Stromal cell of bone marrow (primary cell): Measurements from ENCODE around the gene APEX1.
"Not testable (repeated sequence)": the region's sequence is repeated elsewhere in the genome, so short reads cannot be mapped to it uniquely, and the experiment has no call there.

Source experiments
- DNase-seq: peaks from one replicate; pipeline ENCODE4 v3.0.0-alpha.2; 2012; ENCODE audit warnings: low read depth

The APEX1 gene

GRCh38 chr14:20435582-20436362 lies 19.3 kb upstream of the APEX1 start, which contains the start of gene KLHL33:
Gene KLHL33 (minus strand): TSS chr14:20436166. CDS start chr14:20435811, 355 bp downstream.
- no peak for DNase-seq

DNA sequence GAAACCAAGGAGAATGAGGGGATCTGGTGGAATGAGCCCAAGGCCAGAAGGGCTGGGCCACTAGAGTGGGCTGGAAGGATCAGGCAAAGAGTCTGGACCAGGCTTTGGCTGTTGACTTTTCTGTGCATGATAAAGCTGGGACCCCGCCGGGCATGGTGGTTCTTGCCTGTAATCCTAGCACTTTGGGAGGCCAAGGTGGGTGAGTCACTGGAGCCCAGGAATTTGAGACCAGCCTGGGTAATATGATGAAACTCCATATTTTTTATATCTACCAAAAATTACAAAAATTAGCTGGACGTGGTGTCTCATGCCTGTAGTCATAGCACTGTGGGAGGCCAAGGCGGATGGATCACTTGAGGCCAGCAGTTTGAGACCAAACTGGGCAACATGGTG lies 18.7 kb upstream of the APEX1 start:
- peak; percentile 54 for DNase-seq

DNA sequence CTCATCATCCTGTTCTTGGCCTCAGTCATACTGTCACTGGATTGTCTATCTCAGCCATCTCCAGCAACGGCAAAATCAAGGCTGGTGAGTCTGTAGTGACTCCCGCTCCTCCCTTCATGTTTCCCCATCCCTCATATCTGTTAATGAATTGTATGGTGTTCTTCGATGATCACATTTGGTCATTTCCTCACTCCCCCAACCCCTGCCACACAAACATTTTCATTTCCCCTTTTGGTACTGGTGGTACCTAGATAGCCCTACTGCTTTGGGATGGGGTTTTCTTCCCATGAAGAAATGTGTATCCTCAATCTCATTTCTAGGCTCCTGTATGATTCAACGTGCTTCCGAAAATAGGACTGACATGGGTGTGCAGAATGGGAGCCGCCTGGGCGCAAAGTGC lies 16.4 kb upstream of the APEX1 start:
- DNase-seq, result no peak

DNA sequence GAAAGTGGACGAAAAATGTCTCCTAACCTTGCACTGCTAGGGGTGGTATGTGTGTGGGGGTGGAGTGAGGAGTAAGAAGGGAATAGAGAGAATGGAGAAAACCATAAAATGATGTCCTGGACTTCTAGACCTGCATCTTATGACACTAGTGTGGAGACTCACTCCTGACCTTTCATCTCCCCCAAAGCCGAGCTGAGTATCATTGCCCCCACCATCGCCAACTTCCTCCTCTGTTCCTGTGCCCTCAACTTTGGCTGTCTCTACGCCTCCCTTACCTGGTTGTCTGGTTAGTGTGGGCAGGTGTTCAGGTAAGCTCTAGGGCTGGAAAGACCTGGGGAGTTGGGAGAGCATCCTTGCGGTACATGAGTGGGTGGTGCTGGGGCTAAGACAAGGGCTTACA lies 14.6 kb upstream of the APEX1 start:
- DNase-seq, result no peak

DNA sequence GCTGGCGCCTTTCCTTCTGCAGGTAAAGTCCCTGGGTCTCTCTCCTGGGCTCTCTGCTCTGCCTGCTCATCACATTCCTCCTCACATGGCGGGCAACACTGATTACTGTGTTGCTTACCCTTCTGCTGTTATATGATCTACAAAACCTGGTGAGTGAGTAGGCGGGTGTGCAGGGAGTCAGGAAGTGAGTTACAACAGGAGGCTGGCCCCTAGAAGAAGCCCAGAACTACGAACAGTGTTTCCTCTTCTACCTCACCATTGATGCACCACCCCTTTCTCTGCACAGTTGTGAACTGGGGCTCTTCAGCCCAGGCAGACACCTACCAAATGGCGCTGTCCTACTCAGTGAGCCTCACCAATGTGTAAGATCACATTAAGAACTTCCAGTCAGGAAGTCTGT lies 14.1 kb upstream of the APEX1 start:
- DNase-seq, result no peak

DNA sequence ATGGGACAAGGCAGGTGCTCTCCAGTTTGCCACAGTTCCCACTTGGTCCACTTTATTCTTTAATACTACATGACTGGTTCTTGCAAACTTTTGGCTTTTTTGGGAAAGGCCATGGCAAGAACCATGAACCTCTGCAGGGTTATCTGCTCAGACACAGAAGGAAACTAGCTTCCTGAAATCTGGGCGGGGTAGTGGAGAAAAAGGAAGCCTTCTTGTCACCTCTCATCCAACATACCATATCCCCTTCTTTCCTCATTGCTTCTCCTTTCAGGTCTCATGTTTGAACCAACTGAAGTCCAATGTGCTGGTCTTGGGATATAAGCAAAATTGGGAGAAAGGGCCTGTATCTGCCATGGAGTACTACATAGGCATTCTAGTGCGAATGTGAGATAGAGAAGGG lies 13.6 kb upstream of the APEX1 start:
- DNase-seq, result no peak

- not testable (repeated sequence) for DNase-seq
Observed at GRCh38 chr14:20443650-20444049, 11.4 kb upstream of the APEX1 start.

- DNase-seq, result no peak
Observed at GRCh38 chr14:20446889-20447288, 8.1 kb upstream of the APEX1 start.

- DNase-seq, result not testable (repeated sequence)
Observed at GRCh38 chr14:20452831-20453230, 2.2 kb upstream of the APEX1 start.

- peak; percentile 71 for DNase-seq
Observed at GRCh38 chr14:20455355-20456300, 602 bp downstream of the APEX1 start.

DNA sequence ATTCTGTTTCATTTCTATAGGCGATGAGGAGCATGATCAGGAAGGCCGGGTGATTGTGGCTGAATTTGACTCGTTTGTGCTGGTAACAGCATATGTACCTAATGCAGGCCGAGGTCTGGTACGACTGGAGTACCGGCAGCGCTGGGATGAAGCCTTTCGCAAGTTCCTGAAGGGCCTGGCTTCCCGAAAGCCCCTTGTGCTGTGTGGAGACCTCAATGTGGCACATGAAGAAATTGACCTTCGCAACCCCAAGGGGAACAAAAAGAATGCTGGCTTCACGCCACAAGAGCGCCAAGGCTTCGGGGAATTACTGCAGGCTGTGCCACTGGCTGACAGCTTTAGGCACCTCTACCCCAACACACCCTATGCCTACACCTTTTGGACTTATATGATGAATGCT lies 1.9 kb downstream of the APEX1 start:
- DNase-seq, result no peak

- no peak for DNase-seq
Observed at GRCh38 chr14:20458031-20458789, 3.2 kb downstream of the APEX1 start.

GRCh38 chr14:20460458-20461224 lies 5.6 kb downstream of the APEX1 start:
- no peak for DNase-seq

DNA sequence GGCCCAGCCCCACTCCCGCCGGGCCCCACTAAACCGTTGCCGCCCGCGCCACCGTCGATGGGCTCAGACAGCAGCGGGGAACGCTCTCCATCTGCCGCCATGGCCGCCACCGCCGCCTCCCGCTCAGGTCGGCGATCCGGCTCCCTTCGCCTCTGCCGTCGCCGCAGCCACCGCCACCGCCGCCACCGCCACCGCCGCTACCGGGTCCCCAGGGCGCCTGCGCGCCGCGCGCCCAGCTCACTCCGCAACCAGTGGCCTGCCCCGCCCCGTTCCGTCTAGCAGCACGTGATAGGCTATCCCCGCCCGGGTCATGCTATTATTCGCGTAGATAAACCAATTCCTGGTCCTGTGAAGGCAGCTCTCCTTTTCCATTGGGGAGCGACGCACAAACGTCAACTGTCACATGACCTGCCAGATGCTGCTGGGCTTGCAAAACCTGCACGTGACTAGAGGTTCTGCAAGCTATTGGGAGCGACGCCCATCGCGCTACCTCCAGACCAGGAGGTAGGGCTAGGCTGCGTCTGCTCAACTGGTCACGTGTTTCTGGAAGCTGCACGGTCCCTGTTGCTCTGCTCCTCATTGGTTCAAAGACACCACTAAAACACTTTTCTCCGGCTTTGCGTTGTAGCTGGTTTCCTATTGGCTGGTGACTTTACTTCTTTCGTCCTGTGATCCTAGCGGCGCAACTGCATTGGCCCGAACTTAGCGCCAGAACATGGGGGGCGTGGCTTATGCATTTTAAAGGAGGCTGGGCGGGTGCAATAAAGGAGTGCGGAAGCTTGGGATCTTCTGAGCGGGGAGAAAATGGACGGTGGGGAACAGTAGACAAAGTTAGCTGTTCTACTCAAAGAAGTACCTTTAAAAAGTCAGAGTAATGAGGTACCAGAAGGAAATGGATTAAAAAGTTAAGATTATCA lies 6.5 kb downstream of the APEX1 start, which contains the start of gene PIP4P1:
Gene PIP4P1, minus strand, starts transcription at position 210 of the 917 bp plus-strand sequence. Its CDS starts 109 bp downstream, at position 101.
- peak; percentile 100 for DNase-seq

- DNase-seq, result no peak
Observed at GRCh38 chr14:20468764-20469241, 13.8 kb downstream of the APEX1 start.

DNA sequence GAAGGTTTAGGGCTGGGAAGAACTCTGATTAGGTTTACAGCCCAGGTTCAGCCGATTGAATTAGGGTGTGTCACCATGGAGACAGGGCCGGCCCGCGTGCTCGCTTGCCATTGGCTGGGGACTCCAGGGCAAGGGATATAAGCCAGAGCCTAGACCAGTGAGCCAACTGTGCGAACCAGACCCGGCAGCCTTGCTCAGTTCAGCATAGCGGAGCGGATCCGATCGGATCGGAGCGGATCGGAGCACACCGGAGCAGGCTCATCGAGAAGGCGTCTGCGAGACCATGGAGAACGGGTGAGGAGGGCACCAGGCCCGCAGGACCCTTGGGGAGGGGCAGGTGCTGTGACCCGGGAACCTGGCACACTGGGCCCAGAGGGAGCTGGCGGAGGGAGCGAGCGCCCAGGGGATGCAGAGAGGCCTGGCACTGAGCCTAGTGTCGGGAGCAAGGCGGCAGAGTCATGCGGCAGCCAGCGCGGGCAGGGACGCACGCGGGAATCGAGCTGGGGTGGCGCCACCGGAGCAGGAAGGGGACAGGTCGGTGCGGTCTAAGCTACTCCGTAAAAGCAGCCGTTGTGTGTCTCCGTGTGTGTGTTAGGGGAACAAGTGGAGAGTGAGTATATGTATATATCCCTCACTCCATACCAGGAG lies 14.3 kb downstream of the APEX1 start, which contains the start of gene PNP:
Gene PNP, plus strand, starts transcription at position 165 of the 648 bp plus-strand sequence. Its CDS starts 119 bp downstream, at position 284.
- DNase-seq, result peak; percentile 80

DNA sequence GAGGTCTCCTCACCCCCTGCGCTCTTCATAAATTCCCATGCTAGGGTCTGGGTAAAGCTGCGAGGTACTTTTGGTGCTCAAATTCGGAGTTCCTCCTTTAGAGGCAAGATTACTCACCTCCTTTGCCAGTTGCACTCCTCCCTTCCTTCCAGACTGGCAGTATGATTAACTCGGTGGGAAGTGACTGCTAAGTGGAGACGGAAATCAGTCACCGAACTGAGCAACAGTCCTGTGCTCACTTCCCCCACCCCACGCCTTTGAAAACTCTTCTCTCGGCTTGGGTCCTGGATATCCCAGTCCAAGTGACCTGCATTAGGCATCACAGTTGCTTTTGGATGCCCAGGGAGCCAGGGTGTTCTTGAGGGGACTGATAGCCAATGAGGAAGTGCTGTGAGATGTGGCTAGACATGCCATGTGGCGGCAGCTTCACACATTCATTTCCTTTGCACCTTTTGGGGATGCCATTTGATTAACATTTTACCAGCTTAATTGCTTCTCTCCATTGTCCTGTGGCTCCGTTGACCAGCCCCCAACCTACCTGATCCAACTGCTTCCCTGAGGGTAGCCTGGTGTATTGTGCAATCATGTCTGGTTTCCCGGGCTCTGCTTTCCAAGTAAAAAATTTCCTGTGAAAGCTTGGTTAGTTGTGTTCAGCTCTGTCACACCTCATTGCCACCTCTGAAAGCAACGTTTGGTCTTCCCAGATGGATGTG lies 15.0 kb downstream of the APEX1 start:
- peak; percentile 80 for DNase-seq

GRCh38 chr14:20470603-20470901 lies 15.5 kb downstream of the APEX1 start:
- DNase-seq, result no peak
